Neural crest cell (in vitro differentiated cells): ENCODE data around the gene CADPS. TPM values are rescaled to one million over a fixed set of nuclear protein-coding genes. Genes with fewer than 3 reads are reported as not detected.

Experiments
- DNase-seq: peaks from one replicate; pipeline ENCODE4 v3.0.0; 2021; ENCODE audit warnings: low read depth, mixed read lengths, low spot score
- H3K27ac Mint-ChIP-seq: one replicate; pipeline ENCODE4 v1.8.0; 2021; ENCODE audit warnings: mild to moderate bottlenecking, mixed read lengths; ENCODE audit not compliant: unreplicated experiment
- H3K27me3 Mint-ChIP-seq: 2 replicates; pipeline ENCODE4 v1.8.0; 2021; ENCODE audit warnings: low read depth, mild to moderate bottlenecking, mixed read lengths
- H3K36me3 Mint-ChIP-seq: 2 replicates; pipeline ENCODE4 v1.8.0; 2021; ENCODE audit warnings: low read depth, mild to moderate bottlenecking, mixed read lengths
- H3K4me1 Mint-ChIP-seq: 2 replicates; pipeline ENCODE4 v1.8.0; 2021; ENCODE audit warnings: mixed read lengths
- H3K4me3 Mint-ChIP-seq: one replicate; pipeline ENCODE4 v1.8.0; 2021; ENCODE audit warnings: mild to moderate bottlenecking, mixed read lengths
- H3K9me3 Mint-ChIP-seq: 2 replicates; pipeline ENCODE4 v1.8.0; 2021; ENCODE audit warnings: mixed read lengths
- CTCF ChIP-seq: fragments of 200-600 bp; sonication (generic); conservative IDR thresholded peaks from 2 replicates; pipeline ENCODE4 v1.5.0; 2021; ENCODE audit warnings: antibody characterized with exemption, mild to moderate bottlenecking
- total RNA-seq: library from RNA; stranded (reverse); gene quantifications from 2 replicates; pipeline ENCODE4 v1.2.1, GENCODE V29; 2021

The CADPS gene
- total RNA-seq, 1 donor from 2014 or later: 9.3 TPM

GRCh38 chr3:62557450-62557849 is 317.8 kb downstream of the CADPS start:
- H3K27me3 Mint-ChIP-seq: peaks cover 2% of the 10 kb centered on the region
- no peak for DNase-seq
- no peak overlapping the region for H3K27ac Mint-ChIP-seq
- H3K4me3 Mint-ChIP-seq: no peak overlapping the region
- peaks cover 4% of the 10 kb centered on the region for H3K4me1 Mint-ChIP-seq
- no peaks in the 10 kb centered on the region for H3K9me3 Mint-ChIP-seq
- TF ChIP-seq CTCF: no peak
- H3K36me3 Mint-ChIP-seq: no peaks in the 10 kb centered on the region

GRCh38 chr3:62556121-62556815 is 318.9 kb downstream of the CADPS start:
- H3K27ac Mint-ChIP-seq: no peak overlapping the region
- no peak for TF ChIP-seq CTCF
- H3K4me3 Mint-ChIP-seq: no peak overlapping the region
- no peaks in the 10 kb centered on the region for H3K9me3 Mint-ChIP-seq
- H3K4me1 Mint-ChIP-seq: peaks cover 4% of the 10 kb centered on the region
- no peaks in the 10 kb centered on the region for H3K36me3 Mint-ChIP-seq
- H3K27me3 Mint-ChIP-seq: peaks cover 3% of the 10 kb centered on the region
- DNase-seq: no peak

- peak; percentile 40 for TF ChIP-seq CTCF
- no peak for DNase-seq
Measured at GRCh38 chr3:62554264-62554799, 320.9 kb downstream of the CADPS start.

GRCh38 chr3:62553811-62554210 is 321.4 kb downstream of the CADPS start:
- TF ChIP-seq CTCF: no peak
- Mint-ChIP-seq H3K4me3 (no peak overlapping the region), H3K27me3 (peaks cover 11% of the 10 kb centered on the region), H3K9me3 (no peaks in the 10 kb centered on the region), H3K36me3 (no peaks in the 10 kb centered on the region), H3K4me1 (peaks cover 4% of the 10 kb centered on the region), H3K27ac (no peak overlapping the region)
- DNase-seq: no peak

More at GRCh38 chr3:62554264-62554799, 320.9 kb downstream of the CADPS start:
- H3K4me1 Mint-ChIP-seq: peaks cover 4% of the 10 kb centered on the region
- H3K27me3 Mint-ChIP-seq: peaks cover 8% of the 10 kb centered on the region
- no peak overlapping the region for H3K27ac Mint-ChIP-seq
- H3K9me3 Mint-ChIP-seq: no peaks in the 10 kb centered on the region
- H3K36me3 Mint-ChIP-seq: no peaks in the 10 kb centered on the region
- no peak overlapping the region for H3K4me3 Mint-ChIP-seq

GRCh38 chr3:62551556-62551955 is 323.7 kb downstream of the CADPS start:
- H3K36me3 Mint-ChIP-seq: no peaks in the 10 kb centered on the region
- H3K27me3 Mint-ChIP-seq: peaks cover 19% of the 10 kb centered on the region

More at GRCh38 chr3:62551556-62551955, 323.7 kb downstream of the CADPS start:
- H3K27ac Mint-ChIP-seq: no peak overlapping the region
- no peaks in the 10 kb centered on the region for H3K9me3 Mint-ChIP-seq
- no peak for TF ChIP-seq CTCF
- H3K4me1 Mint-ChIP-seq: no peaks in the 10 kb centered on the region
- H3K4me3 Mint-ChIP-seq: no peak overlapping the region
- DNase-seq: no peak
